ENCODE results near the gene BAHCC1. TPM values are rescaled to one million over a fixed set of nuclear protein-coding genes. Genes with fewer than 3 reads are reported as not detected.
"Not testable (repeated sequence)": the region's sequence is repeated elsewhere in the genome, so short reads cannot be mapped to it uniquely, and the experiment has no call there.

BAHCC1 gene
- total RNA-seq, 1 donor from 2014 or later = 10.7 TPM

DNA sequence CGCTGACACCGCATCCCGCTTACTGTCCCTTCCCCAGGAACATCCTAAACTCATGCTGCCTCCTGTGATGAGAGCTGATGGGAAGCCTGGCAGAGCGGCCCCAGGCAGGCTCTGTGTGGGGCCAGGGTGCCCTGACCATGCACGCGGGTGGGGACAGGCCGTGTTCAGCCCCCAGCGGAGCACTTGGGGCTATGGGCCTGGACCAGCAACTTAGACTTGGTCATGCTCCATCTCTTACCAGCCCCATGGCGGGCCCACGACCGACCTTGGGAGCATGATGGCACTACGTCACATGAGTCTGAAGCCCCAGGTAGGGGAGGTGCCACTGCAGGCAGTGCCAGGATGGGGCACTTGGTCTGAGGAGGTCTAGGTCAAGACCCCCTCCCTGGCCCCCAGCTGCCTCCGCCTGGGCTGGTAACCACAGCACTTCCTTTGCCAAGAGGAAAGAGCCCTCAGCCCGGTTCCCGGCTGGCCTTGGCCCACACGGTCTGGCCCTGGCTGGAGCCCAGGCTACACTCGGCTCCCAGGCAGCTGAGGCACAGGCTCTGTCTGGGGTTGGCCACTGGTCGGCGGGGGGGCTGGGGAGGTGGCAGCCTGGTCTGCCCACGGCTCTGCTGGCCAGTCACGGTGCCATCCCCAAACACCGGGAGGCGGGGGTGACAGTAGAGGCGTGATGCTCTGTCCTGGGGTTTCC lies 25.7 kb downstream of the BAHCC1 start:
- DNase-seq (ENCODE audit: low spot score) = no peak
- Mint-ChIP-seq H3K27me3 (ENCODE audit: unreplicated experiment) (peaks cover 6% of the 10 kb centered on the region), H3K36me3 (ENCODE audit: low read depth, unreplicated experiment) (no peaks in the 10 kb centered on the region), H3K9me3 (ENCODE audit: unreplicated experiment) (no peaks in the 10 kb centered on the region), H3K4me1 (ENCODE audit: unreplicated experiment) (no peaks in the 10 kb centered on the region), H3K4me3 (ENCODE audit: unreplicated experiment) (no peak overlapping the region), H3K27ac (ENCODE audit: unreplicated experiment) (no peak overlapping the region)
- TF ChIP-seq, protein P1, sequence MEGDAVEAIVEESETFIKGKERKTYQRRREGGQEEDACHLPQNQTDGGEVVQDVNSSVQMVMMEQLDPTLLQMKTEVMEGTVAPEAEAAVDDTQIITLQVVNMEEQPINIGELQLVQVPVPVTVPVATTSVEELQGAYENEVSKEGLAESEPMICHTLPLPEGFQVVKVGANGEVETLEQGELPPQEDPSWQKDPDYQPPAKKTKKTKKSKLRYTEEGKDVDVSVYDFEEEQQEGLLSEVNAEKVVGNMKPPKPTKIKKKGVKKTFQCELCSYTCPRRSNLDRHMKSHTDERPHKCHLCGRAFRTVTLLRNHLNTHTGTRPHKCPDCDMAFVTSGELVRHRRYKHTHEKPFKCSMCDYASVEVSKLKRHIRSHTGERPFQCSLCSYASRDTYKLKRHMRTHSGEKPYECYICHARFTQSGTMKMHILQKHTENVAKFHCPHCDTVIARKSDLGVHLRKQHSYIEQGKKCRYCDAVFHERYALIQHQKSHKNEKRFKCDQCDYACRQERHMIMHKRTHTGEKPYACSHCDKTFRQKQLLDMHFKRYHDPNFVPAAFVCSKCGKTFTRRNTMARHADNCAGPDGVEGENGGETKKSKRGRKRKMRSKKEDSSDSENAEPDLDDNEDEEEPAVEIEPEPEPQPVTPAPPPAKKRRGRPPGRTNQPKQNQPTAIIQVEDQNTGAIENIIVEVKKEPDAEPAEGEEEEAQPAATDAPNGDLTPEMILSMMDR (IDR thresholded peaks at IDR 0.05; ENCODE audit: unreplicated experiment) = no peak

DNA sequence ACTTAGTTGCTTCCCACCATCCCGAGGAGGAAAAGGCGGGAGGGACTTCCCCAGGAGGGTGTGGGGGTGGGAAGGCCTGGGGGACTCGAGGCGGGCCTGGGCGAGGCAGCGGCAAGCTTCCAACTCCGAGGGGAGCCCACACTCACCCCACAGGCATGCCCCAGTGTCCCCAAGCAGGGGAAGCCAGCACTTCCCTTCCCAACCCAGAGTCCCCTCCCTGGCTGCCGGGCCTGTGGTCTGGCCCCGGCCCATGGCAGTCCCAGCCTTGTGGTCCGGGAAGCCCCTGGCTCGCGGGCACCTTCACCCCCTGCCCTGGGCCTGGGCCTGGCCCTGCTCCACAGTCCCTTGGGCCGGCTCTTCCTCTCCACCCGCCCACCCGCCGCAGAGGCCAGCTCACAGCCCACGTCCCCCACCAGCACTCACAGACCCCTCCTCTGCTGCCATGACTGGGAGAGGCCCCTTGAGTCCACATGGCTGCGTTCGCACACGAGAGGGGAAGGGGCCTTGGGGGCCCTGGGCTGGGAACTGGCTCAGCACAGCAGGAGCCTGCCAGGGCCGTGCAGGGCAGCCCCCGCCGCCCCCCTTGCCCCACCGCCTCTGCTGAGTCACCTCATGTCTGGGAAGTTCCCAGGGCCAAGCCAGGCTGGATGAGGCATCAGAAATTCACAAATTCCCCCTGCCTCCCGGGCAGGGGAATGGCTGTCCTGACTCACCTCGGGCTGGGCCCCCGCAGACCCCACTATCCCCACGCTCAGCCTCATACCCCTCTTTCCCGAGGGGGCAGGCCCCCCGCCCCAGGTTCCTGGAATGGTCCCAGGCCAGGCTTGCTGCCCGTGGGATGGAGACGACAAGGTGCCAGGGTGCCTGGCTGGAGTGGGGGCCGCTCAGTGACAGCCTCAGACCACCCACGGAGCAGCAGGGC lies 27.8 kb downstream of the BAHCC1 start:
- no peak overlapping the region for H3K27ac Mint-ChIP-seq (ENCODE audit: unreplicated experiment)
- TF ChIP-seq, protein P1 (IDR thresholded peaks at IDR 0.05; ENCODE audit: unreplicated experiment) = no peak
- H3K9me3 Mint-ChIP-seq (ENCODE audit: unreplicated experiment) = no peaks in the 10 kb centered on the region
- peaks cover 2% of the 10 kb centered on the region for H3K27me3 Mint-ChIP-seq (ENCODE audit: unreplicated experiment)
- no peaks in the 10 kb centered on the region for H3K4me1 Mint-ChIP-seq (ENCODE audit: unreplicated experiment)
- H3K36me3 Mint-ChIP-seq (ENCODE audit: low read depth, unreplicated experiment) = no peaks in the 10 kb centered on the region
- no peak overlapping the region for H3K4me3 Mint-ChIP-seq (ENCODE audit: unreplicated experiment)
- DNase-seq (ENCODE audit: low spot score) = no peak

DNA sequence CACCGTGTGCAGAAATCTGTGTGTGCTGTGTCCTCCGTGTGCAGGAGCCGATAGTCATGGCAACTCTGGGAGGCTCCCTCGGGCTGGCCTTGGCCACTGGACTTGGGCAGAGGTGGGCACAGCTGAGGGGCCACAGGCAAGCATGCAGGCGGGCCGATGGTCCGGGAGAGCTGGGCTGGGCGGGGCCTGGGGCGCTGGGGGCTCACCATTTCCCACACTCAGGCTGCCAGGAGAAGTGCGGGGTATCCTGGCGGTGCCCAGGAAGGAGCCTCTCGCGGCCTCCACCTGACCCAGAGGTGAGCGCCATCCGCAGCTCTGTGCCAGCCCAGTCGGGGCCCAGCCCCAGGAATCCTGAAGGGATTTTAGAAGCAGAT lies 28.4 kb downstream of the BAHCC1 start:
- Mint-ChIP-seq H3K4me3 (ENCODE audit: unreplicated experiment) (no peak overlapping the region), H3K36me3 (ENCODE audit: low read depth, unreplicated experiment) (no peaks in the 10 kb centered on the region), H3K4me1 (ENCODE audit: unreplicated experiment) (no peaks in the 10 kb centered on the region), H3K27me3 (ENCODE audit: unreplicated experiment) (peaks cover 2% of the 10 kb centered on the region), H3K27ac (ENCODE audit: unreplicated experiment) (no peak overlapping the region), H3K9me3 (ENCODE audit: unreplicated experiment) (no peaks in the 10 kb centered on the region)
- TF ChIP-seq, protein P1 (IDR thresholded peaks at IDR 0.05; ENCODE audit: unreplicated experiment) = no peak
- DNase-seq (ENCODE audit: low spot score) = no peak

DNA sequence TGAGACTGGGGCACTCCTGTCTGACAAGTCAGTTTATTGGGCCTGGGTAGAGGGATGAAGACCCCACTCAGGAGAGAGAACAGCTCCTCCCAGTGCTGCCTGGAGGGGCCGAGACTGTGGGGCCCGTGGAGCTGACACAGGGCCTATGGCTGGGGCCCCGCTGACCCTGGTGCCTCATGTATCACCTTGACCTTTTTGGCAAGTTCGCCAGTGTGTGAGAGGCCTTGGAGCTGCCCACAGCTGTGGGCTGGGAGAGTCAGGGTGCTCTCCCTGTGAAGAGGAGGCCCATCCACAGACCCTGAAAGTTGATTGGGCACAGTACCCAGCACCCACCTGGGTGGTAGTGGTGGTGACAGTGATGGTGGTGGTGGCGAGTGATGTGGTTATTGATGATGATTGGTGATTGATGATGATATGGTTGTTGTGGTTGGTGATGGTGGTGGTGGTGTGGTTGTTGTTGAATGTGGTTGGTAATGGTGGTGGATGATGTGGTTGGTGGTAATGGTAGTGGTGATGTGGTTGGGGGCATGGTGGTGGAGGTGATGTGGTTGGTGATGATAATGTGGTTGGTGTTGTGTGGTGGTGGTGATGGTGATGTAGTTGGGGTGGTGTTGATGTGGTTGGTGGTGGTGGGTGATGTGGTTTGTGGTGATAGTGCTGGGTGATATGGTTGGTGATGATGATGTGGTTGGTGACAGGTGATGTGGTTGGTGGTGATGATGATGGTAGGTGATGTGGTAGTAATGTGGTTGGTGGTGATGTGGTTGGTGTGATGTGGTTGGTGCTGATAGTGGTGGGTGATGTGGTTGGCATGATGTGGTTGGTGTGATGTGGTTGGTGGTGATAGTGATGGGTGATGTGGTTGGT lies 29.1 kb downstream of the BAHCC1 start:
- DNase-seq (ENCODE audit: low spot score) = no peak
- Mint-ChIP-seq H3K4me1 (ENCODE audit: unreplicated experiment) (no peaks in the 10 kb centered on the region), H3K27me3 (ENCODE audit: unreplicated experiment) (peaks cover 2% of the 10 kb centered on the region), H3K9me3 (ENCODE audit: unreplicated experiment) (no peaks in the 10 kb centered on the region), H3K4me3 (ENCODE audit: unreplicated experiment) (no peak overlapping the region), H3K36me3 (ENCODE audit: low read depth, unreplicated experiment) (no peaks in the 10 kb centered on the region), H3K27ac (ENCODE audit: unreplicated experiment) (no peak overlapping the region)
- TF ChIP-seq, protein P1 (IDR thresholded peaks at IDR 0.05; ENCODE audit: unreplicated experiment) = no peak

DNA sequence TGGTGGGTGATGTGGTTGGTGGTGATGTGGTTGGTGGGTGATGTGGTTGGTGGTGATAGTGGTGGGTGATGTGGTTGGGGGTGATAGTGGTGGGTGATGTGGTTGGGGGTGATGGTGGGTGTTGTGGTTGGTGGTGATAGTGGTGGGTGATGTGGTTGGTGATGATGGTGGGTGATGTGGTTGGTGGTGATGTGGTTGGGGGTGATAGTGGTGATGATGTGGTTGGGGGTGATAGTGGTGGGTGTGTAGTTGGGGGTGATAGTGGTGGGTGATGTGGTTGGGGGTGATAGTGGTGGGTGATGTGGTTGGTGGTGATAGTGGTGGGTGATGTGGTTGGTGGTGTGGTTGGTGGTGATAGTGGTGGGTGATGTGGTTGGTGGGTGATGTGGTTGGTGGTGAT lies 29.8 kb downstream of the BAHCC1 start:
- H3K27me3 Mint-ChIP-seq (ENCODE audit: unreplicated experiment); DNase-seq (ENCODE audit: low spot score); H3K9me3 Mint-ChIP-seq (ENCODE audit: unreplicated experiment); H3K4me1 Mint-ChIP-seq (ENCODE audit: unreplicated experiment); H3K27ac Mint-ChIP-seq (ENCODE audit: unreplicated experiment); H3K36me3 Mint-ChIP-seq (ENCODE audit: low read depth, unreplicated experiment); H3K4me3 Mint-ChIP-seq (ENCODE audit: unreplicated experiment): not testable (repeated sequence)

DNA sequence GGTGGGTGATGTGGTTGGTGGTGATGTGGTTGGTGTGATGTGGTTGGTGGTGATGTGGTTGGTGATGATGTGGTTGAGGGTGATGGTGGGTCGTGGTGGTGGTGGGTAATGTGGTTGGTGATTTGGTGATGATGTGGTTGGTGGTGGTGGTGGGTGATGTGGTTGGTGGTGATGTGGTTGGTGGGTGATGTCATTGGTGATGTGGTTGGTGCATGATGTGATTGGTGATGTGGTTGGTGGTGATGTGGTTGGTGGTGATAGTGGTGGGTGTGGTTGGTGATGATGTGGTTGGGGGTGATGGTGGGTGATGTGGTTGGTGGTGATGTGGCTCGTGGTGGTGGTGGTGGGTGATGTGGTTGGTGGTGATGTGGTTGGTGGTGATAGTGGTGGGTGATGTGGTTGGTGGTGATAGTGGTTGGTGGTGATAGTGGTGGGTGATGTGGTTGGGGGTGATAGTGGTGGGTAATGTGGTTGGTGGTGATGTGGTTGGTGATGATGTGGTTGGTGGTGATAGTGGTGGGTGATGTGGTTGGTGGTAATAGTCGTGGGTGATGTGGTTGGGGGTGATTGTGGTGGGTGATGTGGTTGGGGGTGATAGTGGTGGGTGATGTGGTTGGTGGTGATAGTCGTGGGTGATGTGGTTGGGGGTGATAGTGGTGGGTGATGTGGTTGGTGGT lies 30.6 kb downstream of the BAHCC1 start:
- not testable (repeated sequence) for H3K4me3 Mint-ChIP-seq (ENCODE audit: unreplicated experiment); H3K36me3 Mint-ChIP-seq (ENCODE audit: low read depth, unreplicated experiment)

More for the DNA sequence above, 30.6 kb downstream of the BAHCC1 start:
- H3K27me3 Mint-ChIP-seq (ENCODE audit: unreplicated experiment); H3K9me3 Mint-ChIP-seq (ENCODE audit: unreplicated experiment); DNase-seq (ENCODE audit: low spot score); H3K4me1 Mint-ChIP-seq (ENCODE audit: unreplicated experiment); H3K27ac Mint-ChIP-seq (ENCODE audit: unreplicated experiment): not testable (repeated sequence)

Measured in endothelial cell (in vitro differentiated cells).